Smooth muscle cell of the brain vasculature (primary cell): ENCODE data around the gene MRPS2.
"Not testable (repeated sequence)": the region's sequence is repeated elsewhere in the genome, so short reads cannot be mapped to it uniquely, and the experiment has no call there.

Source experiments
- DNase-seq: peaks from one replicate; pipeline ENCODE4 v3.0.0-alpha.2; 2012; ENCODE audit warnings: low read depth, low spot score

Gene MRPS2

GRCh38 chr9:135514342-135515082 is 14.0 kb downstream of the MRPS2 start:
- no peak for DNase-seq

GRCh38 chr9:135515083-135515951 is 14.8 kb downstream of the MRPS2 start:
- DNase-seq = no peak

- DNase-seq = no peak
Measured at GRCh38 chr9:135516132-135516860, 15.8 kb downstream of the MRPS2 start.

- no peak for DNase-seq
Measured at GRCh38 chr9:135517407-135517822, 16.9 kb downstream of the MRPS2 start.

GRCh38 chr9:135519179-135519971 is 18.9 kb downstream of the MRPS2 start:
- DNase-seq = no peak

- DNase-seq = no peak
Measured at GRCh38 chr9:135520916-135521607, 20.6 kb downstream of the MRPS2 start, which contains the start of gene LCN1. Gene LCN1 (plus strand): TSS chr9:135521440. CDS start chr9:135521498, 58 bp downstream.

- no peak for DNase-seq
Measured at GRCh38 chr9:135521608-135522095, 21.2 kb downstream of the MRPS2 start.

GRCh38 chr9:135522137-135522877 is 21.8 kb downstream of the MRPS2 start:
- DNase-seq = no peak

GRCh38 chr9:135522931-135523330 is 22.4 kb downstream of the MRPS2 start:
- no peak for DNase-seq

- no peak for DNase-seq
Measured at GRCh38 chr9:135523521-135524129, 23.1 kb downstream of the MRPS2 start.

- no peak for DNase-seq
Measured at GRCh38 chr9:135524130-135524861, 23.8 kb downstream of the MRPS2 start.

- DNase-seq = no peak
Measured at GRCh38 chr9:135525241-135526088, 25.0 kb downstream of the MRPS2 start.

- DNase-seq = no peak
Measured at GRCh38 chr9:135526089-135526729, 25.7 kb downstream of the MRPS2 start.

- DNase-seq = no peak
Measured at GRCh38 chr9:135526730-135527571, 26.5 kb downstream of the MRPS2 start.

- not testable (repeated sequence) for DNase-seq
Measured at GRCh38 chr9:135528842-135529435, 28.5 kb downstream of the MRPS2 start.

GRCh38 chr9:135530146-135530545 is 29.7 kb downstream of the MRPS2 start:
- DNase-seq = no peak
